ENCODE measurements around the gene GSTM4.

Gene GSTM4

GRCh38 chr1:109627692-109628399 is 28.1 kb upstream of the GSTM4 start:
- no peak overlapping the region for H3K56ac ChIP-seq (ENCODE audit: low read length)
- no peak overlapping the region for H2AK5ac ChIP-seq (ENCODE audit: low read length)
- H3K4me2 ChIP-seq (ENCODE audit: low read length) = no peak overlapping the region
- no peak overlapping the region for H2BK120ac ChIP-seq (ENCODE audit: low read depth, low read length)
- H3K27ac ChIP-seq (ENCODE audit: low read depth, low read length) = no peak overlapping the region
- H3K9ac ChIP-seq (ENCODE audit: low read length) = no peak overlapping the region
- no peak overlapping the region for H4K5ac ChIP-seq (ENCODE audit: low read length)
- no peaks in the 10 kb centered on the region for H3K27me3 ChIP-seq (ENCODE audit: insufficient read depth, low read length, poor library complexity)
- H3K18ac ChIP-seq (ENCODE audit: low read length) = no peak overlapping the region
- H4K8ac ChIP-seq (ENCODE audit: low read depth, low read length) = no peak overlapping the region
- H3K4me1 ChIP-seq (ENCODE audit: control insufficient read depth, low read depth, low read length) = no peaks in the 10 kb centered on the region
- peaks cover 8% of the 10 kb centered on the region for H3K79me1 ChIP-seq (ENCODE audit: low read length)
- no peak overlapping the region for H2BK5ac ChIP-seq (ENCODE audit: low read length)
- WGBS (ENCODE audit: extremely low coverage, insufficient coverage, low lambda C conversion rate) = no CpG with 5 or more reads among the region's 23 CpGs
- no peak overlapping the region for H3K4ac ChIP-seq (ENCODE audit: low read depth, low read length)
- no peak overlapping the region for H2BK15ac ChIP-seq (replicated peaks; ENCODE audit: low read depth)
- H3K79me2 ChIP-seq (ENCODE audit: control insufficient read depth, insufficient read depth, low read length) = peaks cover 9% of the 10 kb centered on the region
- H3K23ac ChIP-seq (ENCODE audit: low read length) = no peak overlapping the region
- no peak overlapping the region for H3K4me3 ChIP-seq (ENCODE audit: low read length)
- no peak for DNase-seq
- peaks cover 6% of the 10 kb centered on the region for H3K36me3 ChIP-seq (ENCODE audit: control insufficient read depth, insufficient read depth, low read length)

GRCh38 chr1:109628540-109629321 is 27.2 kb upstream of the GSTM4 start:
- WGBS (ENCODE audit: extremely low coverage, insufficient coverage, low lambda C conversion rate) = no CpG with 5 or more reads among the region's 23 CpGs
- Histone ChIP-seq H2BK15ac (replicated peaks; ENCODE audit: low read depth) (no peak overlapping the region), H4K8ac (ENCODE audit: low read depth, low read length) (no peak overlapping the region), H3K18ac (ENCODE audit: low read length) (no peak overlapping the region), H3K4ac (ENCODE audit: low read depth, low read length) (no peak overlapping the region), H3K56ac (ENCODE audit: low read length) (no peak overlapping the region), H4K5ac (ENCODE audit: low read length) (no peak overlapping the region), H2AK5ac (ENCODE audit: low read length) (no peak overlapping the region), H3K79me2 (ENCODE audit: control insufficient read depth, insufficient read depth, low read length) (peaks cover 2% of the 10 kb centered on the region), H3K4me1 (ENCODE audit: control insufficient read depth, low read depth, low read length) (no peaks in the 10 kb centered on the region), H3K27me3 (ENCODE audit: insufficient read depth, low read length, poor library complexity) (no peaks in the 10 kb centered on the region), H3K23ac (ENCODE audit: low read length) (no peak overlapping the region), H3K4me3 (ENCODE audit: low read length) (no peak overlapping the region), H3K9ac (ENCODE audit: low read length) (no peak overlapping the region), H3K79me1 (ENCODE audit: low read length) (peaks cover 4% of the 10 kb centered on the region), H3K27ac (ENCODE audit: low read depth, low read length) (no peak overlapping the region), H2BK5ac (ENCODE audit: low read length) (no peak overlapping the region), H3K4me2 (ENCODE audit: low read length) (no peak overlapping the region), H3K36me3 (ENCODE audit: control insufficient read depth, insufficient read depth, low read length) (peaks cover 6% of the 10 kb centered on the region), H2BK120ac (ENCODE audit: low read depth, low read length) (no peak overlapping the region)
- DNase-seq = peak; percentile 66

GRCh38 chr1:109629372-109630030 is 26.4 kb upstream of the GSTM4 start:
- no peak for DNase-seq
- H2BK120ac ChIP-seq (ENCODE audit: low read depth, low read length) = no peak overlapping the region
- H3K4me2 ChIP-seq (ENCODE audit: low read length) = no peak overlapping the region
- H3K27me3 ChIP-seq (ENCODE audit: insufficient read depth, low read length, poor library complexity) = no peaks in the 10 kb centered on the region
- H3K4ac ChIP-seq (ENCODE audit: low read depth, low read length) = no peak overlapping the region
- peaks cover 4% of the 10 kb centered on the region for H3K79me1 ChIP-seq (ENCODE audit: low read length)
- H2BK15ac ChIP-seq (replicated peaks; ENCODE audit: low read depth) = no peak overlapping the region
- no peaks in the 10 kb centered on the region for H3K4me1 ChIP-seq (ENCODE audit: control insufficient read depth, low read depth, low read length)
- no peak overlapping the region for H3K27ac ChIP-seq (ENCODE audit: low read depth, low read length)
- H3K4me3 ChIP-seq (ENCODE audit: low read length) = no peak overlapping the region
- no peak overlapping the region for H3K23ac ChIP-seq (ENCODE audit: low read length)
- peaks cover 6% of the 10 kb centered on the region for H3K36me3 ChIP-seq (ENCODE audit: control insufficient read depth, insufficient read depth, low read length)
- no peak overlapping the region for H2AK5ac ChIP-seq (ENCODE audit: low read length)
- H3K18ac ChIP-seq (ENCODE audit: low read length) = no peak overlapping the region
- H3K79me2 ChIP-seq (ENCODE audit: control insufficient read depth, insufficient read depth, low read length) = no peaks in the 10 kb centered on the region
- WGBS (ENCODE audit: extremely low coverage, insufficient coverage, low lambda C conversion rate) = no CpG with 5 or more reads among the region's 10 CpGs
- H4K8ac ChIP-seq (ENCODE audit: low read depth, low read length) = no peak overlapping the region
- H2BK5ac ChIP-seq (ENCODE audit: low read length) = no peak overlapping the region
- H3K56ac ChIP-seq (ENCODE audit: low read length) = no peak overlapping the region
- H3K9ac ChIP-seq (ENCODE audit: low read length) = no peak overlapping the region
- no peak overlapping the region for H4K5ac ChIP-seq (ENCODE audit: low read length)

GRCh38 chr1:109630081-109630897 is 25.6 kb upstream of the GSTM4 start:
- H3K4me2 ChIP-seq (ENCODE audit: low read length) = no peak overlapping the region
- H3K18ac ChIP-seq (ENCODE audit: low read length) = no peak overlapping the region
- H2BK120ac ChIP-seq (ENCODE audit: low read depth, low read length) = no peak overlapping the region
- H3K23ac ChIP-seq (ENCODE audit: low read length) = no peak overlapping the region
- no peak overlapping the region for H3K56ac ChIP-seq (ENCODE audit: low read length)
- H2AK5ac ChIP-seq (ENCODE audit: low read length) = no peak overlapping the region
- no CpG with 5 or more reads among the region's 30 CpGs for WGBS (ENCODE audit: extremely low coverage, insufficient coverage, low lambda C conversion rate)
- no peak overlapping the region for H2BK5ac ChIP-seq (ENCODE audit: low read length)
- no peaks in the 10 kb centered on the region for H3K27me3 ChIP-seq (ENCODE audit: insufficient read depth, low read length, poor library complexity)
- peaks cover 6% of the 10 kb centered on the region for H3K36me3 ChIP-seq (ENCODE audit: control insufficient read depth, insufficient read depth, low read length)
- H3K4ac ChIP-seq (ENCODE audit: low read depth, low read length) = no peak overlapping the region
- H3K4me3 ChIP-seq (ENCODE audit: low read length) = no peak overlapping the region
- no peak overlapping the region for H3K27ac ChIP-seq (ENCODE audit: low read depth, low read length)
- no peak overlapping the region for H3K9ac ChIP-seq (ENCODE audit: low read length)
- no peak overlapping the region for H4K8ac ChIP-seq (ENCODE audit: low read depth, low read length)
- peak; percentile 34 for DNase-seq
- H3K4me1 ChIP-seq (ENCODE audit: control insufficient read depth, low read depth, low read length) = no peaks in the 10 kb centered on the region
- H3K79me1 ChIP-seq (ENCODE audit: low read length) = no peaks in the 10 kb centered on the region
- H2BK15ac ChIP-seq (replicated peaks; ENCODE audit: low read depth) = no peak overlapping the region
- H3K79me2 ChIP-seq (ENCODE audit: control insufficient read depth, insufficient read depth, low read length) = no peaks in the 10 kb centered on the region
- H4K5ac ChIP-seq (ENCODE audit: low read length) = no peak overlapping the region

DNA sequence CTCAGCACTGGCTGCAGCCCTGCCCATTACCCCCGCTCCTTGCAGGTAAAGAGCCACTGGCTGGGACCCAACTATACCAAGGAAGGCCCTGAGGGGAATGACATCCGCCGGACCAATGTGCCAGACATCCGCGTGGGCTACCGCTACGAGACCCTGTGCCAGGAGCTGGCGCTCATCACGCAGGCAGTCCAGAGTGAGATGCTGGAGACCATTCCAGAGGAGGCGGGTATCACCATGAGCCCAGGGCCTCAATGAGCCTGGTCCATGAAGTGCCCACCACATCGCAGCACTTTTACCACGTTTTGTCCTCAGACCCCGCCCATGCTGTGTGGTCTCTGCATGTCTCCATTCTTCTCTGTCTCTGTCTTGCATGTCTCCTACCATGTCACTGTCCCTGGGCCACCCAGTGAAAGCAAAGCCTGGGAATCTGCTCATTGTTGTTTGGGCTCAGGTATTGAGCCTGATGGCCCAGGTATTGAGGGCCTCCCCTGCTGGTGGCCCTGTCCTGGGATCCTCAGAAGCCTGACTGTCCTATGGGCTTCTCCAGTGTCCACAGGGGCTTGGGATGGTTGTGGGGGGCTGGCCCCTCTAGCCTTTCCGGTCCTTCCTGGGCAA is 24.9 kb upstream of the GSTM4 start:
- no peak overlapping the region for H3K4me3 ChIP-seq (ENCODE audit: low read length)
- H2BK5ac ChIP-seq (ENCODE audit: low read length) = no peak overlapping the region
- no peaks in the 10 kb centered on the region for H3K27me3 ChIP-seq (ENCODE audit: insufficient read depth, low read length, poor library complexity)
- no peaks in the 10 kb centered on the region for H3K79me1 ChIP-seq (ENCODE audit: low read length)
- no CpG with 5 or more reads among the region's 14 CpGs for WGBS (ENCODE audit: extremely low coverage, insufficient coverage, low lambda C conversion rate)
- H3K4me1 ChIP-seq (ENCODE audit: control insufficient read depth, low read depth, low read length) = no peaks in the 10 kb centered on the region
- H2BK120ac ChIP-seq (ENCODE audit: low read depth, low read length) = no peak overlapping the region
- DNase-seq = no peak
- no peak overlapping the region for H4K5ac ChIP-seq (ENCODE audit: low read length)
- H3K56ac ChIP-seq (ENCODE audit: low read length) = no peak overlapping the region
- no peaks in the 10 kb centered on the region for H3K79me2 ChIP-seq (ENCODE audit: control insufficient read depth, insufficient read depth, low read length)
- no peak overlapping the region for H2BK15ac ChIP-seq (replicated peaks; ENCODE audit: low read depth)
- H3K4me2 ChIP-seq (ENCODE audit: low read length) = no peak overlapping the region
- peaks cover 6% of the 10 kb centered on the region for H3K36me3 ChIP-seq (ENCODE audit: control insufficient read depth, insufficient read depth, low read length)
- H2AK5ac ChIP-seq (ENCODE audit: low read length) = no peak overlapping the region
- no peak overlapping the region for H3K9ac ChIP-seq (ENCODE audit: low read length)
- H3K4ac ChIP-seq (ENCODE audit: low read depth, low read length) = no peak overlapping the region
- no peak overlapping the region for H3K27ac ChIP-seq (ENCODE audit: low read depth, low read length)
- no peak overlapping the region for H3K18ac ChIP-seq (ENCODE audit: low read length)
- H4K8ac ChIP-seq (ENCODE audit: low read depth, low read length) = no peak overlapping the region
- no peak overlapping the region for H3K23ac ChIP-seq (ENCODE audit: low read length)

Measured in mesendoderm (in vitro differentiated cells).